GM12878 (cell line): ENCODE results near the gene FBXL16. TPM values are rescaled to one million over a fixed set of nuclear protein-coding genes. Genes with fewer than 3 reads are reported as not detected.

ENCODE experiments used
- ATAC-seq: fragments of 200-7000 bp; cut with Tn5 transposase; 3 replicates; pipeline ENCODE4 v1.9.1; 2020; ENCODE audit warnings: mild to moderate bottlenecking, moderate library complexity
- Bru-seq: library from RNA; stranded (reverse); fragments of 400-500 nt; gene quantifications from one replicate; lab custom pipeline; 2021; lab: Mats Ljungman, UMichigan
- BruChase-seq, 2 experiments: library from RNA; stranded (reverse); fragments of 400-500 nt; gene quantifications; one replicate each; lab custom pipeline; 2021; lab: Mats Ljungman, UMichigan
- BruUV-seq: library from RNA; stranded (reverse); fragments of 400-500 nt; replicated peaks from 2 replicates; lab custom pipeline; 2021; lab: Mats Ljungman, UMichigan
- CTCF ChIA-PET: fragments of 300-600 bp; sonication (Branson Sonifier 250); formaldehyde crosslinking; extraction: SDS; loops from one replicate; lab custom pipeline; 2021; ENCODE audit warnings: inconsistent platforms; lab: Yijun Ruan, JAX
- POLR2A ChIA-PET: fragments of 350-600 bp; formaldehyde crosslinking; extraction: SDS; loops from one replicate; lab custom pipeline; 2021; ENCODE audit warnings: inconsistent platforms; lab: Charles Lee
- RAD21 ChIA-PET: fragments of 300-600 bp; sonication (Branson Sonifier 250); formaldehyde crosslinking; loops from one replicate; lab custom pipeline; 2023; ENCODE audit warnings: antibody characterized with exemption; ENCODE audit not compliant: unreplicated experiment; lab: Charles Lee
- SMC1A ChIA-PET: fragments of 300-600 bp; sonication (Branson Sonifier 250); formaldehyde crosslinking; loops from one replicate; lab custom pipeline; 2023; ENCODE audit not compliant: unreplicated experiment, uncharacterized antibody; lab: Charles Lee
- DNase-seq: peaks from one replicate; pipeline ENCODE4 v3.0.0-alpha.2; 2011; ENCODE audit warnings: low read depth, low spot score
- FAIRE-seq: peaks from 3 replicates; lab custom pipeline; 2011; peaks lifted over from hg19 to GRCh38; lab: Jason Lieb, UNC
- H2AFZ ChIP-seq: 2 replicates; pipeline ENCODE4 v1.6.0; 2011; ENCODE audit warnings: low read depth, low read length, control low read depth; ENCODE audit not compliant: control insufficient read depth
- H3K27ac ChIP-seq: 2 replicates; pipeline ENCODE4 v1.5.1; 2011; ENCODE audit warnings: control low read depth; ENCODE audit not compliant: control insufficient read depth, insufficient read depth
- H3K27me3 ChIP-seq, 2 experiments: replicated peaks in 1 of 2; 2 replicates each; pipeline versions ENCODE4 v1.6.0 to v1.6.1; 2011; ENCODE audit warnings: low read length in 1 of 2; ENCODE audit not compliant: control insufficient read depth in 2 of 2, insufficient read depth in 2 of 2
- H3K36me3 ChIP-seq, 2 experiments: 2 replicates each; pipeline ENCODE4 v1.5.1; 2011; ENCODE audit warnings: low read length in 1 of 2; ENCODE audit not compliant: control insufficient read depth in 2 of 2, insufficient read depth in 2 of 2
- H3K4me1 ChIP-seq: 2 replicates; pipeline ENCODE4 v1.6.1; 2011; ENCODE audit warnings: mild to moderate bottlenecking, low read length, moderate library complexity, mixed read lengths; ENCODE audit not compliant: control insufficient read depth, insufficient read depth
- H3K4me2 ChIP-seq: 2 replicates; pipeline ENCODE4 v1.6.0; 2011; ENCODE audit warnings: control low read depth; ENCODE audit not compliant: control insufficient read depth, insufficient read depth
- H3K4me3 ChIP-seq: fragments of 200-600 bp; sonication (generic); 2 replicates; pipeline ENCODE4 v1.5.1; 2016
- H3K79me2 ChIP-seq: 2 replicates; pipeline ENCODE4 v1.6.0; 2011; ENCODE audit warnings: low read length; ENCODE audit not compliant: control insufficient read depth, insufficient read depth
- H3K9ac ChIP-seq: 2 replicates; pipeline ENCODE4 v1.8.0; 2011; ENCODE audit warnings: low read length, control low read depth, mixed read lengths; ENCODE audit not compliant: control insufficient read depth, insufficient read depth
- H3K9me3 ChIP-seq: replicated peaks from 3 replicates; pipeline ENCODE4 v1.5.1; 2011; ENCODE audit warnings: mild to moderate bottlenecking, low read length; ENCODE audit not compliant: control insufficient read depth, insufficient read depth
- H4K20me1 ChIP-seq: 2 replicates; pipeline ENCODE4 v1.6.0; 2011; ENCODE audit not compliant: control insufficient read depth, insufficient read depth
- MAX ChIP-seq: IDR thresholded peaks from 2 replicates; pipeline ENCODE4 v1.6.1; 2012; ENCODE audit warnings: low read depth, low read length, improper control_type of control experiment
- NBN ChIP-seq: fragments of 450-650 bp; IDR thresholded peaks from 2 replicates; pipeline ENCODE4 v1.6.1; 2016
- PBX3 ChIP-seq: IDR thresholded peaks from 2 replicates; pipeline ENCODE4 v1.6.1; 2011; ENCODE audit warnings: mild to moderate bottlenecking, low read depth, low read length, moderate library complexity; ENCODE audit not compliant: insufficient replicate concordance
- TBL1XR1 ChIP-seq: IDR thresholded peaks from 2 replicates; pipeline ENCODE4 v1.6.1; 2012; ENCODE audit warnings: low read depth, low read length, improper control_type of control experiment
- ZNF207 ChIP-seq: fragments of 450-650 bp; IDR thresholded peaks from 2 replicates; pipeline ENCODE4 v1.6.1; 2014; ENCODE audit warnings: antibody characterized with exemption, mild to moderate bottlenecking, borderline replicate concordance
- ZNF274 ChIP-seq: IDR thresholded peaks from one replicate; pipeline ENCODE4 v1.8.0; 2011; ENCODE audit not compliant: insufficient read length, insufficient read depth
- WGBS: methylation state at CpG from one replicate; pipeline ENCODE4 v1.1.6; 2016; ENCODE audit warnings: low lambda C conversion rate; ENCODE audit not compliant: insufficient replicate concordance, insufficient coverage; ENCODE audit errors: missing lambda C conversion rate; 5-methylcytosine and 5-hydroxymethylcytosine counted together
- in situ Hi-C: fragments of 300-500 bp; cut with MboI; formaldehyde crosslinking; loops from 9 replicates; pipeline ENCODE4 v1.14.3; 2018; ENCODE audit warnings: mixed read lengths
- intact Hi-C: fragments of 100-400 bp; cut with micrococcal nuclease; formaldehyde crosslinking; loops from one replicate; pipeline ENCODE4 v1.14.2; 2022; ENCODE audit not compliant: unreplicated experiment
- long read RNA-seq, 2 experiments: library from polyadenylated mRNA; unstranded; transcript quantifications; one replicate each; pipeline ENCODE4 v2.0.0, GENCODE V29; 2019 to 2020
- polyA minus RNA-seq, 3 experiments: library from RNA; depleted of rRNA, polyadenylated mRNA; stranded (reverse); fragments of >200 nt; gene quantifications; 2 replicates each; pipeline ENCODE4 v1.2.3, GENCODE V29; 2011
- polyA plus RNA-seq, 11 experiments: library from polyadenylated mRNA; depleted of rRNA in 4 of 11; unstranded in 6 of 11; stranded (reverse) in 5 of 11; fragments of >200 nt; fragmentation: Nextera tagmentation in 4 of 11; fragmentation: Illumina TruSeq in 1 of 11; extraction: Ambion mirVana in 4 of 11; extraction: Trizol in 1 of 11; gene quantifications; 1 replicate in 1 of 11; 2 replicates in 10 of 11; pipeline versions ENCODE4 v1.2.1 to v1.2.3, GENCODE V29; 2011 to 2016; ENCODE audit warnings: inconsistent platforms in 2 of 11, missing spikeins in 2 of 11, low read depth in 1 of 11
- total RNA-seq, 4 experiments: library from RNA; depleted of rRNA in 3 of 4; stranded (reverse); fragments of >200 nt in 3 of 4; fragmentation: Illumina TruSeq in 1 of 4; extraction: Trizol in 1 of 4; gene quantifications; 2 replicates each; pipeline versions ENCODE4 v1.2.1 to v1.2.3, GENCODE V29; 2013 to 2021
- TF ChIP-seq, protein P1 (sequence below): fragments of 450-650 bp; IDR thresholded peaks from 2 replicates; pipeline ENCODE4 v1.6.1; 2018; ENCODE audit warnings: mild to moderate bottlenecking, low read depth, moderate library complexity; ENCODE audit not compliant: partially characterized antibody

The FBXL16 gene
- total RNA-seq (2013; cell fraction: nucleolus; rRNA removed), result 2.9 and 3.4 TPM in 2 replicates
- total RNA-seq (2014; rRNA removed), result 0.23 and 0.44 TPM in 2 replicates
- 0.13 and 0.14 TPM in 2 replicates for total RNA-seq (2014; rRNA removed; fragmentation: Illumina TruSeq; extraction: Trizol)
- total RNA-seq (2021), result 1.4 and 2.3 TPM in 2 replicates
- 0.42 TPM for polyA plus RNA-seq (2011; ENCODE audit: low read depth)
- polyA plus RNA-seq (2011; rRNA removed), result 0.42 and 0.53 TPM in 2 replicates
- polyA plus RNA-seq (2011; cell fraction: cytosol; rRNA removed), result 1.0 and 1.4 TPM in 2 replicates
- 3.7 and 4.2 TPM in 2 replicates for polyA plus RNA-seq (2011; cell fraction: nucleus; rRNA removed)
- polyA plus RNA-seq (2012), result 1.2 and 1.8 TPM in 2 replicates
- polyA plus RNA-seq (2014; fragmentation: Illumina TruSeq; extraction: Trizol), result 0.08 and 0.25 TPM in 2 replicates
- under 1 TPM; 0.13 to 0.19 TPM for polyA plus RNA-seq (2014; fragmentation: Nextera tagmentation; extraction: Ambion mirVana)
- polyA plus RNA-seq (2014; rRNA removed), result 0.86 and 1.2 TPM in 2 replicates
- under 1 TPM; 0.13 to 0.54 TPM for polyA plus RNA-seq (2016; fragmentation: Nextera tagmentation; extraction: Ambion mirVana)
- polyA minus RNA-seq (2011; rRNA and poly(A)+ RNA removed), result 0.29 and 0.62 TPM in 2 replicates
- polyA minus RNA-seq (2011; cell fraction: cytosol; rRNA and poly(A)+ RNA removed), result 1.6 and 2.3 TPM in 2 replicates
- 0.85 and 0.96 TPM in 2 replicates for polyA minus RNA-seq (2011; cell fraction: nucleus; rRNA and poly(A)+ RNA removed)
- percentile 27 among the genes with signal in this experiment for Bru-seq, nascent RNA
- BruChase-seq, experiment 1, labeled RNA remaining after a 6-hour chase, result percentile 28 among the genes with signal in this experiment
- percentile 34 among the genes with signal in this experiment for BruChase-seq, experiment 2, labeled RNA remaining after a 2-hour chase
- long read RNA-seq, experiment 1, partial matches to known transcripts, result 0 of 1 reads
- long read RNA-seq, experiment 1, other reads (novel, unspliced or antisense), result 1 of 1 reads
- long read RNA-seq, experiment 2, partial matches to known transcripts, result 0 of 1 reads
- long read RNA-seq, experiment 2, other reads (novel, unspliced or antisense), result 1 of 1 reads

DNA sequence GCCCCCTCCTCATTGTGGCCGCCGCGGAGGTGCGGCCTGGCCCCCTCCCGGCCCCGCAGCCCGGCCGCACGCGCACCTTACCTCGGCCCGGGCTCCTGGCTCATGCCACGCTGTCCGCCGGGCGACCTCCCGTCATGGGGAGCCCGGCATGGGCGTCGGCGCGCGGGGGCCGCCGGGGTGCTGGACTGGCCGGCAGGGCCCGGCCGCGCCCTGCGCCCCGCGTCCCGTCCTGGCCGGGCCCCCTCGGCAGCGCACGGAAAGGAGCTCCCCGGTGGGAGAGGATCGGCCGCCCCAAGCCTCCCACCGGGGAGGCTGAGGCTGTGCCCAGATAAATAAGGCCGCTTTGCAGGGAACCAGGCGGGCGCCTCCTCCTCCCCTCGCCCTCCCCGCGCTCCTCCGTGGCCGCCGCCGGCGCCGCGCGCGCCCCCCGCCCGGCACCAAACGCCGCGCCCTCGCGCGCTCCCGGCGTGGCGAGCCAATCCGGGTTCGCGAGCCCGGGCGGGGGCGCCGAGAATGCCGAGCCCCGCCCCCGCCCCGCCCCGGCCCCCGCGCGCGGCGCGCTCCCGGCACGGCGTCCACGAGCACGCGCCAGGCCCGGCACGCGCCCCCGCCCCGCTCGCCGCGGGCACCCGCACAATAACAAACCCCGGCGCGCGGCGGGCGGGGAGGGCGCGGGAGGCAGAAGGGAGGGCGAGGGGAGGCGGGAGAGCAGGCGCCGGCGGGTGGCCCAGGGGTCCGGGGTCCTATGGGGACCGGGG lies at the start of gene FBXL16:
TSS of gene FBXL16 (minus strand) at position 371 of the 758 bp plus-strand sequence. CDS start 8,396 bp downstream, outside the sequence.
- Histone ChIP-seq H3K4me2 (no peak within 1 kb of the TSS), H3K4me3 (no peak within 1 kb of the TSS), H3K27ac (no peak within 1 kb of the TSS), H3K9me3 (no peaks in the 10 kb centered on the region), H3K4me1 (no peaks in the 10 kb centered on the region), H3K79me2 (no peaks in the 10 kb centered on the region), H3K9ac (no peak within 1 kb of the TSS), H2AFZ (no peak within 1 kb of the TSS), H4K20me1 (no peaks in the 10 kb centered on the region), H3K36me3 (no peaks in the 10 kb centered on the region), H3K27me3 (peaks cover 0 to 11% of the 10 kb centered on the region in 2 experiments; a peak in 2 of 4 replicates)
- intact Hi-C loops (no loop called here), in situ Hi-C loops (no loop called here)
- WGBS, result 18% methylated on average over 33 of the region's 115 CpGs
- FAIRE-seq, result no peak
- BruUV-seq, result no TSS peak
- no peak for ATAC-seq
- ChIA-PET CTCF (no interaction called here), SMC1A (no interaction called here), RAD21 (no interaction called here), POLR2A (no interaction called here)
- TF ChIP-seq PBX3, result no peak
- TF ChIP-seq NBN, result no peak
- no peak for TF ChIP-seq ZNF207
- no peak for TF ChIP-seq ZNF274
- TF ChIP-seq TBL1XR1, result no peak
- TF ChIP-seq, protein P1, sequence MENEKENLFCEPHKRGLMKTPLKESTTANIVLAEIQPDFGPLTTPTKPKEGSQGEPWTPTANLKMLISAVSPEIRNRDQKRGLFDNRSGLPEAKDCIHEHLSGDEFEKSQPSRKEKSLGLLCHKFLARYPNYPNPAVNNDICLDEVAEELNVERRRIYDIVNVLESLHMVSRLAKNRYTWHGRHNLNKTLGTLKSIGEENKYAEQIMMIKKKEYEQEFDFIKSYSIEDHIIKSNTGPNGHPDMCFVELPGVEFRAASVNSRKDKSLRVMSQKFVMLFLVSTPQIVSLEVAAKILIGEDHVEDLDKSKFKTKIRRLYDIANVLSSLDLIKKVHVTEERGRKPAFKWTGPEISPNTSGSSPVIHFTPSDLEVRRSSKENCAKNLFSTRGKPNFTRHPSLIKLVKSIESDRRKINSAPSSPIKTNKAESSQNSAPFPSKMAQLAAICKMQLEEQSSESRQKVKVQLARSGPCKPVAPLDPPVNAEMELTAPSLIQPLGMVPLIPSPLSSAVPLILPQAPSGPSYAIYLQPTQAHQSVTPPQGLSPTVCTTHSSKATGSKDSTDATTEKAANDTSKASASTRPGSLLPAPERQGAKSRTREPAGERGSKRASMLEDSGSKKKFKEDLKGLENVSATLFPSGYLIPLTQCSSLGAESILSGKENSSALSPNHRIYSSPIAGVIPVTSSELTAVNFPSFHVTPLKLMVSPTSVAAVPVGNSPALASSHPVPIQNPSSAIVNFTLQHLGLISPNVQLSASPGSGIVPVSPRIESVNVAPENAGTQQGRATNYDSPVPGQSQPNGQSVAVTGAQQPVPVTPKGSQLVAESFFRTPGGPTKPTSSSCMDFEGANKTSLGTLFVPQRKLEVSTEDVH, result no peak
- TF ChIP-seq MAX, result no peak
- no peak for DNase-seq
